ENCODE measurements around the gene RHOXF1. TPM values are rescaled to one million over a fixed set of nuclear protein-coding genes. Genes with fewer than 3 reads are reported as not detected.
"Not testable (repeated sequence)": the region's sequence is repeated elsewhere in the genome, so short reads cannot be mapped to it uniquely, and the experiment has no call there.

Gene RHOXF1
- total and polyA plus RNA-seq, 2 of the 8 experiments (the other 6 are each of a cell fraction or from before 2014, with no cell fraction given) = not detected

DNA sequence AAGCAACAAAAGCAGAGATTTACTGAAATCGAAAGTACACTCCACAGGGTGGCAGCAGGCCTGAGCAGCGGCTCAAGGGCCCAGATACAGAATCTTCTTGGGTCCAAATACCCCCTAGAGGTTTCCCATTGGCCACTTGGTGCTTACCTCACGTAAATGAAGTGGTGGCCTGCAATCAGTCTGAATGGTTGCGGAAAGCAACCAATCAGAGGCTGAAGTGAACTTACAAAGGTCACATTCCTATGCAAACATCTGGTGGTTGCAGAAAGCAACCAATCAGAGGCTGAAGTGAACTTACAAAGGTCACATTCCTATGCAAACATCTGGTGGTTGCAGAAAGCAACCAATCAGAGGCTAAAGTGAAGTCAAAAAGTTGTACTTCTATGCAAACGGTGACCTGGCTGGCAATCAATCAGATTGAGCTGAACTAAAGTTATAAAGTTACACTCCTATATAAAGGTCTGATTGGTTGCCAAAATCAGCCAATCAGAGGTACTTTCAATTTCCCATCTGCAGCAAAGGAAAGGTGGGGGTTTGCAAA is 12.7 kb upstream of the RHOXF1 start:
- CTCF ChIA-PET (ENCODE audit: partially characterized antibody) = interaction anchor here (0.6 kb wide), 1 partner anchor 16 kb away, joined by 4 read pairs; no protein-coding TSS in a partner anchor
- H3K4me3 ChIP-seq (ENCODE audit: extremely low read depth in 1 of 4, insufficient read depth in 2 of 4, low read depth in 3 of 4, low read length in 4 of 4); H2BK20ac ChIP-seq (ENCODE audit: low read length); H3K79me2 ChIP-seq (ENCODE audit: control insufficient read depth in 1 of 2, insufficient read depth in 2 of 2, low read length in 2 of 2); H3K4me2 ChIP-seq (ENCODE audit: insufficient read depth in 1 of 2, low read depth in 2 of 2, low read length in 2 of 2); POLR2A ChIA-PET (ENCODE audit: partially characterized antibody); H3K4ac ChIP-seq (replicated peaks; ENCODE audit: insufficient read length, low read depth, low read length); H3K9me3 ChIP-seq (ENCODE audit: insufficient read depth in 2 of 2, low read depth in 1 of 2, low read length in 1 of 2); DNase-seq (ENCODE audit: low read depth in 1 of 2, low spot score in 2 of 2); H2AK5ac ChIP-seq (ENCODE audit: low read depth, low read length); H4K5ac ChIP-seq (ENCODE audit: insufficient read length, low read depth, low read length); H3K56ac ChIP-seq (replicated peaks; ENCODE audit: insufficient read length, low read depth, low read length); H3K27ac ChIP-seq (ENCODE audit: low read depth, low read length); H3K14ac ChIP-seq (ENCODE audit: insufficient read length); H3K36me3 ChIP-seq (ENCODE audit: control insufficient read depth in 2 of 4, insufficient read depth in 4 of 4, low read length in 3 of 4); H3K27me3 ChIP-seq (replicated peaks in 1 of 4; ENCODE audit: control insufficient read depth in 3 of 4, extremely low read depth in 1 of 4, insufficient read depth in 3 of 4, low read length in 3 of 4); H2BK15ac ChIP-seq (ENCODE audit: low read length); H2AFZ ChIP-seq (ENCODE audit: low read length); H3K9ac ChIP-seq (replicated peaks in 1 of 4; ENCODE audit: extremely low read depth in 1 of 4, low read depth in 3 of 4, low read length in 3 of 4); H4K91ac ChIP-seq (replicated peaks; ENCODE audit: insufficient read length, low read length); H3K23ac ChIP-seq (ENCODE audit: insufficient read length); H2BK12ac ChIP-seq (ENCODE audit: low read depth, low read length); H3K4me1 ChIP-seq (replicated peaks in 1 of 4; ENCODE audit: control insufficient read depth in 3 of 4, insufficient read depth in 4 of 4, low read length in 3 of 4); H3K18ac ChIP-seq (ENCODE audit: extremely low read depth, low read length); H2BK120ac ChIP-seq (replicated peaks; ENCODE audit: low read depth, low read length); H3K79me1 ChIP-seq (ENCODE audit: low read depth, low read length); H4K8ac ChIP-seq (ENCODE audit: extremely low read depth, insufficient read depth, low read length); H2BK5ac ChIP-seq (ENCODE audit: low read depth, low read length); H4K20me1 ChIP-seq (replicated peaks in 1 of 2; ENCODE audit: control insufficient read depth in 1 of 2, insufficient read depth in 2 of 2, low read length in 2 of 2); H3K23me2 ChIP-seq (ENCODE audit: low read depth, low read length): not testable (repeated sequence)
- peak; percentile 96 for FAIRE-seq
- 74% methylated on average over 5 of the region's 5 CpGs; no CpG with 5 or more reads in 1 of the 2 experiments for WGBS, 2 experiments (ENCODE audit: extremely low coverage in 1 of 2, insufficient coverage in 1 of 2, insufficient read length in 1 of 2, insufficient replicate concordance in 2 of 2, low coverage in 1 of 2, low lambda C conversion rate in 2 of 2, missing lambda C conversion rate in 1 of 2)
